Measurements from ENCODE around the gene CNIH2. TPM values are rescaled to one million over a fixed set of nuclear protein-coding genes. Genes with fewer than 3 reads are reported as not detected.
"Not testable (repeated sequence)": the region's sequence is repeated elsewhere in the genome, so short reads cannot be mapped to it uniquely, and the experiment has no call there.

The CNIH2 gene
- 1 to 10 TPM; 3.3 to 4.9 (median 4.2) TPM for polyA plus RNA-seq (ENCODE audit: insufficient read length in 4 of 4)

DNA sequence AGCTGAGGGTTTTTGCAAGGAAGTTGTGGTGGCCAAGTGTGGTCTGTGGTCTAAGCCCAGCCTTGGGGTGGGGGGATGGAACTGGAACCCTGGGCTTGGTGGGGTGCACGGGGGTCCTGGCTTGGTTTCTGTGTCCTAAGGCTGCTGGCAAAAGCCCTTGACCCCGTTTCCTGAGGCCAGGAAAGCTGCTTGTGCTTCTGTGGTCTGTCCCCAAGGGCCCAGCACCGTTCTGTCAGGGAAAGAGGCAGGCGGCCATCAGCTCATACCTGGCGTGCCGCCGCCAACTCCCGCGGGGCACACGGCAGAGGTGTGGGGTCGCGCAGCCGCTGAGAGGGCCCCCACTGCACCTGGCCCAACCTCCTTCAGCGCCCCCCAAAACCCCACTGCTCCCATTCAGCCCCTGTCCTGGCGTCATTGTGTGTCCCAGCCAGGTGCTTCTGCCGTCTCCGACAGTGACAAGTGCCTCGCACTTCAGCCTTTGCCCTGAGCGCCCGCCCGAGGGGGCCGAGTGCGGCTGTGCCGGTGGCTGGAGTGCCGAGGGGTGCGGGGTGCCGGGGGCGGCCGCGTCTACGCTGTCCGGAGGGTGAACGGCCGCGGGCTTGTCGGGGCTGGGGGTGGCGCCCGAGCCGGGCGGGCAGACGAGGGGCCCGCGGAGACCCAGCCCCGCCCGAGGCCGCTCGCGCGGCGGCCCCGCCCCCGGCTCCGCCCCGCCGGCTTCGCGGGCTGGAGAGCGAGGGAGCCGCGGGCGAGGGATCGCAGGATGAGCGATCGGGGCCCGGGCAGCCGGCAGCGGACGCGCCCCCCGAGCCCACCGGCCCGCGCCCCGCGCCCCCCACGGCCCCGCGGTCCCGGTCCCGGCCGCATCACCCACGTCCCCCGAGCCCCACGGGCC lies at the start of gene CNIH2:
CNIH2 (plus strand) TSS at position 705 of the 892 bp plus-strand sequence. CDS start 282 bp downstream, outside the sequence.
- DNase-seq (ENCODE audit: low read depth in 4 of 4, low spot score in 2 of 4), result no peak

DNA sequence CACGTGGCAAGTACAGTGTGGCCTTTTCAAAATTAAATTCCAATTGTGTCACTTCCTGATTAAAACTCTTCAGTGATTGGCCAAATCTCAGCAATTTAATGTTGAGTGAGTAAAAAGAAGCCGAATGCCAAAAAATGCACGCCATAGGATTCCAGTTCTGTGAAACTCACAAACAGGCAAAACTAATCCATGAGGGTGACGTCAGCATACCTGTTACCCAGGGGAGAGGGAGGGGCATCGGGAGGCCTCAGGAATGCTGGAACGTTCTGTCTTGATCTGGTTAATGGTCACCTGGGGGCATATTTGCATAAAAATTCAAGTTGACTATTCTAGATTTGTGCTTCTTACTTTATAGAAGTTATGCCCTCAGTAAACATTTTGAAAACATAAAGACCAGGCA lies 49.5 kb upstream of the CNIH2 start:
- peak in 2 of 4 donors; percentile 11 to 33 for DNase-seq (ENCODE audit: low read depth in 4 of 4, low spot score in 2 of 4)

DNA sequence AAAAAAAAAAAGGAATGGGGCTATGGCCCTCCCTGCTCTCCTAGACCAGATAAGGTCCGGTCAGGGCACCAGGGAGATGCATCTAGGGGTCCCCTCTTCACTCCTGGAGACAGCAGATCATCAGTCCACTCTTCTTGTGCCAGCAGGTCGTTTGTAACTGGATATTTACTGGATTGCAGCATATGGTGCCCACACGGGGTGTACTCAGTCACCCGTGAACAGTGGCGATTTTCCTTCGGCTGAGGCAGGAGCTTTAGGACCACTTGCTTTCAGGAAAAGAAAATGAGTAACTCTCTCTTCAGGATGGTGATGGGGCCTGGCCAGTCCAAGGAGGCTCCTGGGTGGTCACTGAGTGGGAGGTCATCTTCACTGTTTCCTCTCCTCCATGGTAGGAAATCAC lies 47.8 kb upstream of the CNIH2 start:
- no peak for DNase-seq (ENCODE audit: low read depth in 4 of 4, low spot score in 2 of 4)

DNA sequence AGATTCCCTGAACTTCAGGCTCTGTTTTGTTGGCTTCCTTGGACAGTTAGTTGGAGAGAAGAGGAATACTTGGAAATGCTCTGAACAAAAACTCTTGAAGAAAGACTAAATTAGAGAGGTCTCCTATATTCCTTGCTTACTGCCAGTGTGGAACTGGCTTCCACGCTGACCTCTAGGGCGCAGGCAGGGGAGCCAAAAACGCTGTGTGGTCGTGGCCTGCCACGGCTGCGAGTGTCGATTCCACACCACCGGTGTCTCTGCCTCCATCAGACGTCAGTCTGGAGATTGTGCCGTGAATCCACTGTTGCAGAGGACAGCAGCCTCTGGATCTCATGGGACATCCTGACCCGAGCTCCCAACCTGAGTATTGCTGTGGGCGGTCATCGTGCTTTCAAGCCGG lies 47.0 kb upstream of the CNIH2 start:
- no peak for DNase-seq (ENCODE audit: low read depth in 4 of 4, low spot score in 2 of 4)

DNA sequence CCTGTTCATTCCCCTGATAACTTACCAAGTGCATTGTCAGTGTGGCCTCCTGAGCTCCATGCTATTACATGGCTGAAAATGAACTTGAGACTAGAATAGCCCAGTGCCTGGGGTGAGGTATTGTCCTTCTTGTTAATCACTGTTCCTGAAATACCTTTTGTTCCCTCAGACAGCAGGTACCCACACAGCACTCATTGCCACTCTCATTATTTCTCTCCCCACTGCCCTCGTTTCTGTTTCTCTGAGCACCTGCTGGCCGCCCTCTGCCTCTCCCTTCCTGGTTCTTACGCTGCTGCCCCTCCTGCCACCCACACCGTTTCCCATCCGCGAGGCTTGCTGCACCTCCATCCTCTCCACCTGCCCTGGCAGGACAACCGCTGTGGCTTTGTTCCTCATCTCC lies 46.4 kb upstream of the CNIH2 start:
- DNase-seq (ENCODE audit: low read depth in 4 of 4, low spot score in 2 of 4), result no peak

DNA sequence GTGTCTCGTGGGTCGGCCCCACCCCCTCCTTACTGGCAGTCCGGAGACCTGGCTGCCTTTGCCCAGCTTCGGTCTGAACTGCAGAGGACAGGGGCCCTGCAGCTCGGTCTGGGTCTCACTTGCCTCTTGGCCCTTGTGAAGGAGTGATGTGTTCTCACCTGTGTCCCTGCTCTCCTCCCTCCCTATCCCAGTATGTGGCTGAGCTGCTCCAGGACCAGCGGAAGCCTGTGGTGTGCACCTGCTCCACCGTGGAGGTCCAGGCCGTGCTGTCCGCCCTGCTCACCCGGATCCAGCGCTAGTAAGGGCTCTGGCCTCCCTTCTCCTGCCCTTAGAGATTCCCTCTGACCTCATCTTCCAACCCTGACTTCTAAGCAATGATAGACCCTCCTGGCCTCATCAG lies 45.2 kb upstream of the CNIH2 start:
- no peak for DNase-seq (ENCODE audit: low read depth in 4 of 4, low spot score in 2 of 4)

DNA sequence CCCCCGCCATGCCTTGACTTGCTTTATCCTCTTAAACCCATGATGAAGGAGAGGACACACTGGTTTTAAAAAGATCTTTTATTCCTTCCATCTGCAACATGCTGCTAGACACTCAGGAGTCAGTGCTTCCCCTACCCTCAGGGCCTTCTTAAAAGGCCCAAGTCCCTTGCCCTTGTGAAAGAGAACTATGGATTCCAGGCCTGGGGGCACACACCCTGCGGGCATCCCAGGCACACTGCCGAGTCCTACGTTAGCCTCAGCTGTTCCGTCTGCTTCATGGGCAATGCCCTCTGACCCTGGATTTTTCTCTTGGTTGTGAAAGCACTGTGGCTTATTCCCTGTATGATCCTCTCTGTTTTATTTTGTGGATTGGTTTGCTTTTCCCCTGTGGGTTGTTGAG lies 44.7 kb upstream of the CNIH2 start:
- DNase-seq (ENCODE audit: low read depth in 4 of 4, low spot score in 2 of 4), result no peak

DNA sequence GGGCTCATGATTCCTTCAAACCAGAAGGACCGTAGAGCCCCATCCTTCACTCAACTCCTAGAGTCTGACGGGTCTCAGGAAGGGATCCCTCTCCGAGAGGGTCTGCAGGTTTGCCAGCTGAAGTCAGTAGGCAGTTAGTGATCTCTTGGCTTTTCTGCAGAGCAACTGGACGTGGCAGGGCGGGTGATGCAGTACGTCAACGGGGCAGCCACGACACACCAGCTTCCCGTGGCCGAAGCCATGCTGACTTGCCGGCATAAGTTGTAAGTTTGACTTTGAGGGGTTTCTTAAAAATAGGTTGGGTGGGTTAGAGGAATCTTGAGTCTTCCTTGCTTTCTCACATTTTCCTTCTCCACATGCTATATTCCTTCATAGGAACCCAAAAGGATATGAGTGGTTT lies 42.8 kb upstream of the CNIH2 start:
- no peak for DNase-seq (ENCODE audit: low read depth in 4 of 4, low spot score in 2 of 4)

DNA sequence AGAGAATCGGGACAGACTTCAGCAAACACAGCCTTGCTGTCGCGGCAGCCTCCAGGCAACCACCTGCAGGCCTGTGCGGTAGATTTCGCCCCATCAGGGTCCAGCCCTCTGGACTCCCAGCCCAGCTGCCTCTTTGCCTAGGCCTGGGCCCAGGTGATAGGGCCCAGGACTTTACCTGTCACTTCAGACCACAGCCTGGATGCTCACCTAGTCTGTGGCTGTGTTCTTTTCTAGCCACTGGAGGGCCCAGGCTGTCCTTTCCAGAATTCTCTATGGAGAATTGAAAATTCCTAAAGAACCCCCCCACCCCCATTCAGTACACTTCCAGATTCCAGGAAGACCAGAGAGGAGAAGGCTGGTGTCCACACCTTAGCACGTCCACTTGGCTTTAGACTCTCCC lies 40.1 kb upstream of the CNIH2 start:
- no peak for DNase-seq (ENCODE audit: low read depth in 4 of 4, low spot score in 2 of 4)

DNA sequence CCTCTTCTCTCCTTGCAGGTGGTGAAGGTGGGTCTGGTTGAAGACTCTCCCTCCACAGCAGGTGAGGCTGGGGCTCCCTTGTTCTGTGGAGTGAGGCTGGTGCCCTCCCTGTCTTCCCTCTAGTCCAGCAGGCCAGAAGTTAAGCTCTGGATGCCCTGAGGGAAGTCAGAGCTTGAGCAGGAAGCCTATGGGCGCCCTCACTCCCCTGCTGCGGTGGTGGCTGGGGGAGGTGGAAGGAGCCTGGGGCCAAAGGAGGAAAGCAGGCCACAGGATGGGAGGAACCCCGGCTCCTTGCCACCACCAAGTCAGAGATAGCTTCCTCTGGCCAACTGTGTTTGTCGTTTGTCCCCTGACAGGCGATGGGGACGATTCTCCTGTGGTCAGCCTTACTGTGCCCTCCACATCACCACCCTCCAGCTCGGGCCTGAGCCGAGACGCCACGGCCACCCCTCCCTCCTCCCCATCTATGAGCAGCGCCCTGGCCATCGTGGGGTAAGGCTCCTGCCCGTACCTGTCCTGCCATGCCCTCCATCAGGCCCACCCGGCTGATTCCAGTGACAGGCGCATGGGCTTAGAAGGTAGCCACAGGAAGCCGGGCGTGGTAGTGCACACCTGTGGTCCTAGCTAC lies 39.1 kb upstream of the CNIH2 start:
- DNase-seq (ENCODE audit: low read depth in 4 of 4, low spot score in 2 of 4), result no peak

DNA sequence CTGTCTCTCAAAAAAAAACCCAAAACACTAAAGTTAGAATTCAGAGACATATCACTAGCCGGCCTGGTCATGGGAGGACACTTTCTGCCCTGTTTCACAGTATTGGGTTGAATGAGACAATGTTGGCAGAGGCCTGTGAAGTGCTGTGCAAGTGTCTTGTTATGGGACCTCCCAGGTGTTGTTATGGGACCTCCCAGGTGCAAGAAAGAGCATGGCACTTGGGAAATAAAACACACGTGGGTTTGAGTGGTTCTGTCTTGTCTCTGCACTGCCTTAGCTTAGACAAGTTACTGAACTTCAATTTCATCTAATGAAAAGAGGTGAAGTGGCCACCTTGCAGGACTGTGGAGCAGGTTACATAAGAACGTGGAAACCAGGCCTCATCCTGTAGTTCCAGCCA lies 38.5 kb upstream of the CNIH2 start:
- no peak for DNase-seq (ENCODE audit: low read depth in 4 of 4, low spot score in 2 of 4)

DNA sequence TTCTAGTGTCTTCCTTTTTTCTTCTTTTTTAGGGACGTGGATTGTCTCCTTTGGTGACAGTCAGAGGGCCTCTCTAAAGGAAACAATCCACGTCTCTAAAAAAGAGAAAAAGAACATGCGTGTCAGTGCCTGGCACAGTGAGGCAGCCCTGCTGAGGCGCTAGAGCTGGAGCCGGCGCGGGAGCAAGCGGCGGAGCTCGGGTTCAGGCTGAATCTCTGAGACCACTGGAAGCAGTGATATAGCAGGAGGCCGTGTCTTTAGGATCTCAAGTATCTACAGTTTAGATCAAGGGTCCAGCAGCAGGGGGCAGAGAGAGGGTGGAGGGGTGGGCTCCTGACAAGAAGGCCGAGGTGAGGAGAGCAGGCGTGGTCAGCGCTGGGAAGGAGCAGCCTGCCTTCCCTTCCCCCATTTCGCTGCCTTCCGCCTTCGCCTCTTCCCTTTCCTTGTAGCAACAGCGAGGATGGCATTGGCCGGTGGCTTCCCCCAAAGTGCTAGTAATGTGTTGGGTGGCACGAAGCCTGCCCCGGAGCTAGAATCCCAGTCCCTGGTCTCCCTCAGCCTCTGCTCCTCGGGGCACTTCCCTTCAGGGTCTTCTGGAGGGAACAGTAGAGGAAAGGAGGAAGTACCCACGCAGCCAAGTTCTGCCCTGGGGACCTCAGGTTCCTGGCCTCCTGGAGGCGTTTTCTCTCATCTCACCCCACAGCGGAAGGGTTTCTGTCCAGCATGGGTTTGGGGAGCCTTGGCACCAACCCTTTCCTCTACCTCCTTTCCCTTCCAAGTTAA lies 37.8 kb upstream of the CNIH2 start:
- DNase-seq (ENCODE audit: low read depth in 4 of 4, low spot score in 2 of 4), result no peak

DNA sequence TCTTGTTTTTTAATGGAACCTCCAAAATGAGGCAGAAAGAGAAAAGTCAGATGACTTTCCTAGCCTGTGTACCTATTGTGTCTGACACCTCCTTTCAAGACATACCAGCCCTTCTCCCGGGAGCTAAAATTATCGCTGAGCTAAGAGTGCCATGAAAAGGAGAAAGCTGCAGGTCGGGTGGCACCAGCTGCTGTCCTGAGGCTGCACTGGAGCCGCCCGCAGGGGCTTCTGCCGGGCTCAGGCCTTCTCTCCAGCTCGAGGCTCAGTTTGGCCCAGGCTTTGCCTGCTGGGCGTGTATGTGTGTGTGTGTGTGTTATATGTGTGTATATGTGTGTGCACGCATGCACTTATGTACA lies 37.2 kb upstream of the CNIH2 start:
- no peak for DNase-seq (ENCODE audit: low read depth in 4 of 4, low spot score in 2 of 4)

DNA sequence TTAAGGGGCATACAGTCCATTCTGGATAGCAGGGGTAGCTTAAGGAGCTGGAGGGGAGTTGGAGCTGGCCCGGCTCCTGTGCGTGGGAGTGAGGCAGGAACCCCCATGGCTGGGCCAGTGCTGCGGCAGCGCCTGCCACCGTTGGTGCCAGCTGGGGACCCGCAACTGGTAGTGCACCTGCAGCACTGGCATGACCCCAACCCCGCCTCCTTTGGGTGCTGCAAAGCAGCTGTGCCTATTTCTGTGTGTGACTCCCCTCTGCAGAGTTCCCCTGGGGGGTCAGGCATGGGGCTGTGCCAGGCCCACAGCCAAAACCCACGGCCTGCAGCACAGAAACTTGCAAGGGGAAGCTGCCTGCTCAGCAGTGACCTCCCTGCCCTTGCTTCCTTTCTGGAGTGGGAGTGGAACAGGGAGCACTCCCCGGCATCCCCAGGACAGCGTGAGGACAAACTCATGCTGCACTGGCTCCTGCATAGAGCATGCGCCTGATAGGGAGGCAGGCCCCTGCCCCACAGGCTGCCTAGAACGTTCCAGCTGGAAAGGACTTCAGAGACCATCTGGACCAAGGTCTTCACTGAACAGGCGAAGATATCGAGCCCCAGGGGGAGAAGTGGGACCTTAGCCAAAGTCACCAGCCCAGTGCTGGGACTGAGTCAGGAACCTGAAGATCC lies 35.7 kb upstream of the CNIH2 start:
- DNase-seq (ENCODE audit: low read depth in 4 of 4, low spot score in 2 of 4), result no peak

DNA sequence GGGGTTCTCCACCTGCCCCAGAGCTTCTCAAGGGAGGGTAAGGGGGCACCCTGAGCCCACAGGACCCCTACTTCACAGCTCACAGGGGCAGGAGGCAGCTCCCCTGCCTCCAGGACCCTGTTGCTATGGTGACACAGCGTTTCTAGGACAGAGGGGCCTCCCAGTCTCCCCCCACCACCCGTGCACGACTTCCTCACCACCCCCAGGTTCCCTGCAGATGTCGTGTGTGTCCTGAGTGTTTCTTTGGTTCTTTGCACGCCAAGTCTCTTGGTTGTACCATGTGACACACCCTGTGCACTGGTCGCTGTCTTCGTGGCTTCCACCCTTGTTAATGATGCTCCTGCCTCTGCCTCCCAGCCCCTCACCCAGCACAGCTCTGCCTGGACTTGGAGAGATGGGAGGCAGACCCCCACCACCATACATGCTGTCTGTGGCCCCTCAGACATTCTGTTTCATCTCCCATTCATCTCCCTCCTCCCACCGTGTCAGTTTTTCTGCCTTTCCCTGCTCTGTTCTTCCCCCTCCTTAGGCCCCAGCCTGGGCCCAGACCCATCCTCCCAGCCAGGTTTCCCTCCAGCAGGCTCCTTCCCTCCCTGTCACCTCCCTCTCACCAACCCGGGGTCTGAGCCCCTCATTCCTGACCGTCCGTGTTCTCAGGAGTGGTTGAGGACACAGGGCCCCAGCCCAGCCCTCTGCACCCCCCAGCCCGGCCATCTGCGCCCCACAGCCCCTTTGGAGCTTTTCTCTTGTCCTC lies 34.0 kb upstream of the CNIH2 start:
- no peak for DNase-seq (ENCODE audit: low read depth in 4 of 4, low spot score in 2 of 4)

DNA sequence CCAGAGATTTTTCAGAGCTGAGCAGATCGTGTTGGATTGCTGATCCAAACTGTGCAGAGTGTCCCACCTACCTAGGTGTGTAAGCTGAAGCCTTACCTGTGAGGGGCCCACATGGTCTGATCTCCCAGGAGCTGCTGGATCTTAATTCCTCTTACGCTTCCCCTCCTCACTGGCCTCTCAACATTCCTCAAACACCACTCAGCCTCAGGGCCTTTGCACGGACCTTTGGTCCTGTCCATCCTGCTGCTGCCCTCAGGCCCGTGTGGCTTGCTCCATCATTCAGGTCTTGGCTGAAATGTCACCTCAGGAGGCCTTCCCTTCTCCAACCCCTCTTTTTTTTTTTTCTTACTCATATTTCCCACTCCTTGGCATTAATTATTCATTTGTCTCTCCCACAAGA lies 30.7 kb upstream of the CNIH2 start:
- no peak for DNase-seq (ENCODE audit: low read depth in 4 of 4, low spot score in 2 of 4)

DNA sequence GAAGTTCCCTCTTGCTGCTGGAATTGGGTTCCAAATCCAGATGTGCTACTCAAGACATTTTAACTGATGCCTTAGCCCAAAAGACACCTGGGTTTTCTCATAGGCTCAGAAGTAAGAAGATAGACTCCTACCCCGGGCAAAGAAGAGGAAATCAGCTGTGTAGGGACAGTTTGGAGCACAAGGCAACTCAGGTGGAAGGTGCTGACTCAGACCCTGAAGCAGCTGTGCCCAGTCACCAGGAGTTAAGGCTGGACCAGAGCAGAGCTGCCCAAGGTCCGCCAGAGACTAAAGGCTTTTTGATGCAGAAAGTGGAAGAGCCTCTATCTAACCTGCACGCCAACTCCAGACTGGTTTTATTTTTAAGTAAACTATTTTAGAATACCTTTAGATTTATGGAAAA lies 30.2 kb upstream of the CNIH2 start:
- no peak for DNase-seq (ENCODE audit: low read depth in 4 of 4, low spot score in 2 of 4)

DNA sequence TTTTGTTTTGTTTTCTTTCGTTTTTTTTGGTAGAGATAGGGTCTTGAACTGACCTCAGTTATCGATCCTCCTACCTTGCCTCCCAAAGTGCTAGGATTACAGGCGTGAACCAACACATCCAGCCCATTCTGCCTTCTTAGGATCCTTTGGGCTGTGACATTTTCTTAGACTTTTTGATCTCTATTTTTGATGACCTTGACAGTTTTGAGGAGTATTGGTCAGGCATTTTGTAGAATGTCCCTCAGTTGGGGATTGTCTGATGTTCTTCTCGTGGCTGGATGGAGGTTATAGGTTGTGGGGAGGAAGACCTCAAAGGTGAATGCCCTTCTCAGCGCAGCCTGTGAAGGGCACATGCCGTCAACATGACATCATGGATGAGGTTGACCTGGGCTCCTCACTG lies 29.1 kb upstream of the CNIH2 start:
- DNase-seq (ENCODE audit: low read depth in 4 of 4, low spot score in 2 of 4), result no peak

DNA sequence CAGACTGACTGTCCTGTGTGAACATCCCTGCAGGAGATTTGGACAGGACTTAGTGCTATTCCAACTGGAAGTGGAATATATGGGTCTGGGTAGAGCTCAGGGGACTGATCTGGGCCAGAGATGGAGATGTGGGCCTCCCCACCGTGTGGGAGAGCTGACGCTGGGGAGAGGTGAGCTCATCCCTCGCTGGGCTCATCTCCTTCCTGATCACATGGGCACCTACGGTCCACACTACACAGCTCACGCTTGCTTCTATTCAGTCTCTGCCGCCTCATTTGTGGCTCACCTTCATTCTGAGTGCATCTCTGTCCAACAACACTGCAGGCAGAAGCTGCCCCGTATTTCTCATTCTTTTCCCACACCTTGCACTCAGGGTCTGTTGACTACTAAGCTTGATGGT lies 26.2 kb upstream of the CNIH2 start:
- no peak for DNase-seq (ENCODE audit: low read depth in 4 of 4, low spot score in 2 of 4)

DNA sequence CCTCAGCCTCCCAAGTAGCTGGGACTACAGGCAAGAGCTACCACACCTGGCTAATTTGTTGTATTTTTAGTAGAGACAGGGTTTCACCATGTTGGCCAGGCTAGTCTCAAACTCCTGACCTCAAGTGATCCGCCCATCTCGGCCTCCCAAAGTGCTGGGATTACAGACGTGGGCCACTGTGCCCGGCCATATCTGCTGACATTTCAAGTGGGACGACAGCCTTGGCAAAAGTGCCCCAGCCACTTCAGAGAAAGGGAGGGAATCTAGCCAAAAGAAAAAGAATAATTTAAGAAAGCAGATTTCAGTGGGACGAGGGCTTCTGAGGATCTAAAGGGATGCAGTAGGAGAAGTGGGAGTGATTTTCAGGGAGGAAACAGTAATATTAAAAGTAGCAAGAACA lies 24.9 kb upstream of the CNIH2 start:
- DNase-seq (ENCODE audit: low read depth in 4 of 4, low spot score in 2 of 4), result not testable (repeated sequence)

Measured in left renal cortex interstitium (tissue), 4 donors.